GM12892 (cell line): ENCODE measurements around the gene NEK4.

Experiments used
- POLR2A ChIP-seq: IDR thresholded peaks from 2 replicates; pipeline ENCODE4 v1.6.1; 2011; ENCODE audit warnings: low read depth, low read length, control low read depth
- POLR2AphosphoS5 ChIP-seq: IDR thresholded peaks from 2 replicates; pipeline ENCODE4 v1.6.1; 2011; ENCODE audit warnings: low read depth, low read length, control low read depth

DNA sequence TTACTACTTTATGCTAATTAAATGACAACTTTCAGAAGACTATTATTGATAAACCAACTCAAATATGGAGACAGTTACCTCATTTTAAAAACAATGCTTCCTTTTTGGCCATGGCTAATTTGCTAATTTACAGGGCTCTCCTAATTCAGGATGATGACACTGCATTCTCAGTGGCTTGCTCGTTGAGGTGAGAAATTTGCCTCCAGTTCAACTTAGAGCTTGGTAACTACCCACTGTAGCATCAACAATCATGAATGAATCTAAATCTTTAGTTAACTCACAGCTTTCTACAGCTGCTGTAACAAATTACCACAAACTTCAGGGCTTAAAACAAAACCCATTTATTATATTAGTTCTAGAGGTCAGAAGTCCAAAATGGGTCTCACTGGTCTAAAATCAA lies 99.1 kb downstream of the NEK4 start:
- TF ChIP-seq POLR2A, result no peak
- no peak for TF ChIP-seq POLR2AphosphoS5
